Epithelial cell of alveolus of lung (primary cell): ENCODE measurements around the gene NAPG. TPM values are rescaled to one million over a fixed set of nuclear protein-coding genes. Genes with fewer than 3 reads are reported as not detected.

Experiments
- total RNA-seq: library from RNA; depleted of rRNA; stranded (reverse); fragments of >200 nt; gene quantifications from 2 replicates; pipeline ENCODE4 v1.2.1, GENCODE V29; 2015

Gene NAPG
- 19.2 and 21.9 TPM in 2 replicates for total RNA-seq

GRCh38 chr18:10525697-10526560 lies at the start of gene NAPG:
Gene NAPG (plus strand): TSS chr18:10526027. CDS start chr18:10526103, 76 bp downstream.

Other genes starting within 250 kb of the NAPG start
- 5.9 and 20.5 TPM in 2 replicates for gene APCDD1, start 71.4 kb upstream of the NAPG start, total RNA-seq